Type B pancreatic cell (in vitro differentiated cells): ENCODE results near the gene SUCO. TPM values are rescaled to one million over a fixed set of nuclear protein-coding genes. Genes with fewer than 3 reads are reported as not detected.

Experiments used
- DNase-seq: peaks from one replicate; pipeline ENCODE4 v3.0.0; 2021; ENCODE audit warnings: mixed read lengths; ENCODE audit not compliant: unreplicated experiment; ENCODE audit errors: extremely low spot score
- H3K27ac Mint-ChIP-seq: 2 replicates; pipeline ENCODE4 v1.8.0; 2021; ENCODE audit warnings: mild to moderate bottlenecking, mixed read lengths
- H3K27me3 Mint-ChIP-seq: 2 replicates; pipeline ENCODE4 v1.8.0; 2021; ENCODE audit warnings: mixed read lengths
- H3K36me3 Mint-ChIP-seq: 2 replicates; pipeline ENCODE4 v1.8.0; 2021; ENCODE audit warnings: mixed read lengths
- H3K4me1 Mint-ChIP-seq: one replicate; pipeline ENCODE4 v1.8.0; 2021; ENCODE audit warnings: mixed read lengths; ENCODE audit not compliant: unreplicated experiment
- H3K4me3 Mint-ChIP-seq: 2 replicates; pipeline ENCODE4 v1.8.0; 2021; ENCODE audit warnings: mild to moderate bottlenecking, mixed read lengths
- H3K9me3 Mint-ChIP-seq: 2 replicates; pipeline ENCODE4 v1.8.0; 2021; ENCODE audit warnings: mixed read lengths
- CTCF ChIP-seq: fragments of 200-600 bp; sonication (generic); conservative IDR thresholded peaks from 2 replicates; pipeline ENCODE4 v1.5.0; 2021; ENCODE audit warnings: antibody characterized with exemption, mild to moderate bottlenecking
- total RNA-seq: library from RNA; stranded (reverse); gene quantifications from 2 replicates; pipeline ENCODE4 v1.2.1, GENCODE V29; 2021; ENCODE audit warnings: low replicate concordance

Gene SUCO
- total RNA-seq, 1 donor from 2014 or later: 88.3 TPM

DNA sequence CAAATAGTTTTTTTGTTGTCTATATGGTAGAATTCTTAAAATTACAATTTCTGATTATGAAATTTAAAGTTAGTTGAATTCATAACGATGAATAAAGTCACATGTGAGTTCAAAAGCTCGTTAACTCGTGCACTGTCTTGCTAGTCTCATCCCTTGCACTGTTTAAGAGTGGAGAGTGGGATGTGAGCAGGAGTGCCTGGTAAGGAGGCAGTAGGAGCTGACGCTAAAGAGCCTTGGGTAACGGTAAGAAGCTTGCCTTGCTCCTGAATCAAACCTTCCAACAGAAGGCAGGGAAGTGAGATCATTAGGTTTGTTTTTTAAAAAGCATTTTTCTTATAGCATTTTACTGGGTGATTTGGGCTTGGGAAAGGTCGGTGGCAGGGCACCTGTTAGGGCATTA, 123.6 kb downstream of the SUCO start:
- H3K9me3 Mint-ChIP-seq: no peaks in the 10 kb centered on the region
- no peaks in the 10 kb centered on the region for H3K4me1 Mint-ChIP-seq
- TF ChIP-seq CTCF: no peak
- H3K4me3 Mint-ChIP-seq: no peak overlapping the region
- no peaks in the 10 kb centered on the region for H3K27me3 Mint-ChIP-seq
- no peaks in the 10 kb centered on the region for H3K36me3 Mint-ChIP-seq
- no peak overlapping the region for H3K27ac Mint-ChIP-seq
- no peak for DNase-seq

- Mint-ChIP-seq H3K4me1 (no peaks in the 10 kb centered on the region), H3K9me3 (no peaks in the 10 kb centered on the region), H3K4me3 (no peak overlapping the region), H3K27ac (no peak overlapping the region), H3K36me3 (no peaks in the 10 kb centered on the region), H3K27me3 (peaks cover 3% of the 10 kb centered on the region)
- no peak for TF ChIP-seq CTCF
- no peak for DNase-seq
Measured at GRCh38 chr1:172657586-172657985, 124.6 kb downstream of the SUCO start.

- DNase-seq: no peak
- no peak within 1 kb of the TSS for H3K27ac Mint-ChIP-seq
- H3K4me1 Mint-ChIP-seq: no peaks in the 10 kb centered on the region
Measured at GRCh38 chr1:172658871-172659453, 126.0 kb downstream of the SUCO start, which contains the start of gene FASLG. Gene FASLG (plus strand): TSS chr1:172659103. CDS start chr1:172659202, 99 bp downstream.

DNA sequence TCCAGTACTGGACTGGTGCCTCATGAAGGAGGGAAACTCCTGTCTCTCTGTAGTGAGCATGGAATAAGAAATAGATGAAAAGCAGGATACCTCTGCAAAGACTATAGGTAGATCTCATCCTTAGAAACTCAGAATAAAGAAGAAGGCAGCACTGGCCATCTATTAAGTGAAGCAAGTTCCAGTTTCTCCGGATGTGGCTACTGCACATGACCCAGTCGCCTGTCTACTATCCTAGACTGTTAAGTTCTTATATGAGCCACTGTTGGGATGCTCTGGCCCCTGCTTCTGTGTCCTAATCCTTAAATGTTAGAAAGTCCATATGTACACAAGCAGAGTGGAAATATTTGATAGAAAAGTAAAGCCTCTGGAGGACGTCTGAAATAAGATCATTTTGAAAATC, 128.2 kb downstream of the SUCO start:
- DNase-seq: no peak

More at GRCh38 chr1:172658871-172659453, 126.0 kb downstream of the SUCO start, which contains the start of gene FASLG:
- Mint-ChIP-seq H3K4me3 (no peak within 1 kb of the TSS), H3K36me3 (no peaks in the 10 kb centered on the region), H3K27me3 (peaks cover 5% of the 10 kb centered on the region), H3K9me3 (peaks cover 6% of the 10 kb centered on the region)
- TF ChIP-seq CTCF: no peak

More for the DNA sequence above, 128.2 kb downstream of the SUCO start:
- Mint-ChIP-seq H3K27me3 (peaks cover 5% of the 10 kb centered on the region), H3K9me3 (peaks cover 6% of the 10 kb centered on the region), H3K4me3 (no peak overlapping the region), H3K4me1 (no peaks in the 10 kb centered on the region), H3K36me3 (no peaks in the 10 kb centered on the region), H3K27ac (no peak overlapping the region)
- no peak for TF ChIP-seq CTCF

Other genes starting within 250 kb of the SUCO start
- gene C1orf105, start 112.5 kb upstream of the SUCO start, total RNA-seq: 2.3 TPM in 1 of 2 replicates, not detected in the other
- 36.0 and 37.3 TPM in 2 replicates for gene PIGC, start 89.1 kb upstream of the SUCO start, total RNA-seq
- not detected in 2 replicates for gene FASLG, start 126.0 kb downstream of the SUCO start, total RNA-seq